Neural crest cell (in vitro differentiated cells): ENCODE measurements around the gene KRTAP10-6. TPM values are rescaled to one million over a fixed set of nuclear protein-coding genes. Genes with fewer than 3 reads are reported as not detected.
"Not testable (repeated sequence)": the region's sequence is repeated elsewhere in the genome, so short reads cannot be mapped to it uniquely, and the experiment has no call there.

Experiments used
- DNase-seq: peaks from one replicate; pipeline ENCODE4 v3.0.0; 2021; ENCODE audit warnings: low read depth, mixed read lengths, low spot score
- H3K27ac Mint-ChIP-seq: one replicate; pipeline ENCODE4 v1.8.0; 2021; ENCODE audit warnings: mild to moderate bottlenecking, mixed read lengths; ENCODE audit not compliant: unreplicated experiment
- H3K27me3 Mint-ChIP-seq: 2 replicates; pipeline ENCODE4 v1.8.0; 2021; ENCODE audit warnings: low read depth, mild to moderate bottlenecking, mixed read lengths
- H3K36me3 Mint-ChIP-seq: 2 replicates; pipeline ENCODE4 v1.8.0; 2021; ENCODE audit warnings: low read depth, mild to moderate bottlenecking, mixed read lengths
- H3K4me1 Mint-ChIP-seq: 2 replicates; pipeline ENCODE4 v1.8.0; 2021; ENCODE audit warnings: mixed read lengths
- H3K4me3 Mint-ChIP-seq: one replicate; pipeline ENCODE4 v1.8.0; 2021; ENCODE audit warnings: mild to moderate bottlenecking, mixed read lengths
- H3K9me3 Mint-ChIP-seq: 2 replicates; pipeline ENCODE4 v1.8.0; 2021; ENCODE audit warnings: mixed read lengths
- CTCF ChIP-seq: fragments of 200-600 bp; sonication (generic); conservative IDR thresholded peaks from 2 replicates; pipeline ENCODE4 v1.5.0; 2021; ENCODE audit warnings: antibody characterized with exemption, mild to moderate bottlenecking
- total RNA-seq: library from RNA; stranded (reverse); gene quantifications from 2 replicates; pipeline ENCODE4 v1.2.1, GENCODE V29; 2021

Gene KRTAP10-6
- total RNA-seq, 1 donor from 2014 or later, result not detected

- Mint-ChIP-seq H3K36me3 (peaks cover 3% of the 10 kb centered on the region), H3K9me3 (peaks cover 16% of the 10 kb centered on the region), H3K4me3 (no peak overlapping the region), H3K27ac (peak overlapping the region; percentile 59), H3K4me1 (peaks cover 10% of the 10 kb centered on the region), H3K27me3 (peaks cover 14% of the 10 kb centered on the region)
- DNase-seq, result no peak
- TF ChIP-seq CTCF, result no peak
Observed at GRCh38 chr21:44636209-44637017, 44.1 kb upstream of the KRTAP10-6 start.

- Mint-ChIP-seq H3K27ac (no peak overlapping the region), H3K36me3 (peaks cover 5% of the 10 kb centered on the region), H3K27me3 (peaks cover 16% of the 10 kb centered on the region), H3K4me3 (no peak overlapping the region), H3K9me3 (peaks cover 18% of the 10 kb centered on the region), H3K4me1 (peaks cover 3% of the 10 kb centered on the region)
- no peak for TF ChIP-seq CTCF
- DNase-seq, result no peak
Observed at GRCh38 chr21:44632067-44632466, 39.8 kb upstream of the KRTAP10-6 start.

- Mint-ChIP-seq H3K4me3 (no peak overlapping the region), H3K9me3 (peaks cover 18% of the 10 kb centered on the region), H3K27me3 (peaks cover 16% of the 10 kb centered on the region), H3K4me1 (no peaks in the 10 kb centered on the region), H3K27ac (peak overlapping the region; percentile 30), H3K36me3 (peaks cover 5% of the 10 kb centered on the region)
- no peak for TF ChIP-seq CTCF
- no peak for DNase-seq
Observed at GRCh38 chr21:44630440-44630839, 38.1 kb upstream of the KRTAP10-6 start.

- Mint-ChIP-seq H3K9me3 (peaks cover 31% of the 10 kb centered on the region), H3K36me3 (peaks cover 8% of the 10 kb centered on the region), H3K4me1 (no peaks in the 10 kb centered on the region), H3K27me3 (peaks cover 12% of the 10 kb centered on the region), H3K4me3 (no peak overlapping the region), H3K27ac (no peak overlapping the region)
- TF ChIP-seq CTCF, result no peak
- no peak for DNase-seq
Observed at GRCh38 chr21:44628707-44629391, 36.5 kb upstream of the KRTAP10-6 start.

GRCh38 chr21:44627831-44628233 is 35.5 kb upstream of the KRTAP10-6 start:
- not testable (repeated sequence) for DNase-seq, H3K4me1 Mint-ChIP-seq, H3K27ac Mint-ChIP-seq, H3K27me3 Mint-ChIP-seq, H3K4me3 Mint-ChIP-seq
- H3K36me3 Mint-ChIP-seq, result peaks cover 10% of the 10 kb centered on the region
- H3K9me3 Mint-ChIP-seq, result peaks cover 37% of the 10 kb centered on the region

- not testable (repeated sequence) for H3K4me3 Mint-ChIP-seq, H3K27me3 Mint-ChIP-seq, H3K4me1 Mint-ChIP-seq, DNase-seq, H3K27ac Mint-ChIP-seq
- Mint-ChIP-seq H3K36me3 (peaks cover 10% of the 10 kb centered on the region), H3K9me3 (peaks cover 37% of the 10 kb centered on the region)
Observed at GRCh38 chr21:44627181-44627822, 35.0 kb upstream of the KRTAP10-6 start.
